Colonic mucosa (tissue), 4 donors: ENCODE results near the gene LYPD6B. TPM values are rescaled to one million over a fixed set of nuclear protein-coding genes. Genes with fewer than 3 reads are reported as not detected.

Experiments used
- DNase-seq: peaks from one replicate; pipeline ENCODE4 v3.0.0-alpha.2; 2020
- H3K27ac ChIP-seq: fragments of 200-600 bp; one replicate; pipeline ENCODE4 v1.8.0; 2021
- H3K27me3 ChIP-seq: fragments of 200-600 bp; one replicate; pipeline ENCODE4 v1.8.0; 2021
- H3K36me3 ChIP-seq: fragments of 200-600 bp; one replicate; pipeline ENCODE4 v1.8.0; 2021
- H3K4me1 ChIP-seq: fragments of 200-600 bp; one replicate; pipeline ENCODE4 v1.8.0; 2021; ENCODE audit warnings: mild to moderate bottlenecking
- H3K4me3 ChIP-seq: fragments of 200-600 bp; one replicate; pipeline ENCODE4 v1.8.0; 2021
- H3K9ac ChIP-seq, 2 donors: one replicate each; pipeline ENCODE4 v1.7.0; 2013; ENCODE audit warnings: control low read depth in 2 of 2, low read depth in 2 of 2, low read length in 2 of 2
- H3K9me3 ChIP-seq: fragments of 200-600 bp; one replicate; pipeline ENCODE4 v1.8.0; 2021
- CTCF ChIP-seq: fragments of 200-600 bp; IDR thresholded peaks from one replicate; pipeline ENCODE4 v1.8.0; 2022; ENCODE audit warnings: antibody characterized with exemption, mild to moderate bottlenecking
- intact Hi-C: fragments of 100-400 bp; cut with DNase I; formaldehyde crosslinking; loops from one replicate; pipeline ENCODE4 v1.14.1; 2022
- total RNA-seq, 2 donors: library from RNA; stranded (reverse); fragmentation: NEBNext Ultra II Directional in 1 of 2; extraction: Animal tissue kit (Norgen Biotek cat#: 25700) in 1 of 2; gene quantifications; one replicate each; pipeline ENCODE4 v1.2.1, GENCODE V29; 2021
- donor health status: healthy.
- donor health status: DM: no; HTN: no; CAD: no.
- donor health status: DM: no; HTN: no; CAD: no.

LYPD6B gene
- total RNA-seq, 2 donors from 2014 or later, result 2.6 to 3.4 TPM

GRCh38 chr2:149005471-149006077 lies 32.9 kb upstream of the LYPD6B start:
- Histone ChIP-seq H3K27ac (no peak overlapping the region), H3K9ac (no peak overlapping the region), H3K4me1 (no peaks in the 10 kb centered on the region), H3K27me3 (no peaks in the 10 kb centered on the region), H3K9me3 (no peaks in the 10 kb centered on the region), H3K4me3 (no peak overlapping the region), H3K36me3 (no peaks in the 10 kb centered on the region)
- DNase-seq, result no peak
- intact Hi-C loops, result no loop called here
- no peak for TF ChIP-seq CTCF

GRCh38 chr2:149006883-149007543 lies 31.5 kb upstream of the LYPD6B start:
- no peaks in the 10 kb centered on the region for H3K36me3 ChIP-seq
- H3K4me1 ChIP-seq, result no peaks in the 10 kb centered on the region
- H3K9ac ChIP-seq, result no peak overlapping the region
- intact Hi-C loops, result no loop called here
- DNase-seq, result no peak
- no peak for TF ChIP-seq CTCF
- H3K9me3 ChIP-seq, result no peaks in the 10 kb centered on the region
- H3K27me3 ChIP-seq, result no peaks in the 10 kb centered on the region
- H3K27ac ChIP-seq, result no peak overlapping the region
- H3K4me3 ChIP-seq, result no peak overlapping the region

GRCh38 chr2:149008381-149008780 lies 30.1 kb upstream of the LYPD6B start:
- Histone ChIP-seq H3K9me3 (no peaks in the 10 kb centered on the region), H3K4me3 (no peak overlapping the region), H3K4me1 (no peaks in the 10 kb centered on the region), H3K27me3 (no peaks in the 10 kb centered on the region), H3K9ac (no peak overlapping the region), H3K27ac (no peak overlapping the region), H3K36me3 (no peaks in the 10 kb centered on the region)
- intact Hi-C loops, result no loop called here
- DNase-seq, result no peak
- no peak for TF ChIP-seq CTCF

GRCh38 chr2:149009576-149010461 lies 28.7 kb upstream of the LYPD6B start:
- intact Hi-C loops, result no loop called here
- no peak overlapping the region for H3K27ac ChIP-seq
- DNase-seq, result no peak
- no peak overlapping the region for H3K9ac ChIP-seq
- H3K9me3 ChIP-seq, result no peaks in the 10 kb centered on the region
- no peak for TF ChIP-seq CTCF
- H3K4me1 ChIP-seq, result no peaks in the 10 kb centered on the region
- no peaks in the 10 kb centered on the region for H3K27me3 ChIP-seq
- no peak overlapping the region for H3K4me3 ChIP-seq
- H3K36me3 ChIP-seq, result no peaks in the 10 kb centered on the region

DNA sequence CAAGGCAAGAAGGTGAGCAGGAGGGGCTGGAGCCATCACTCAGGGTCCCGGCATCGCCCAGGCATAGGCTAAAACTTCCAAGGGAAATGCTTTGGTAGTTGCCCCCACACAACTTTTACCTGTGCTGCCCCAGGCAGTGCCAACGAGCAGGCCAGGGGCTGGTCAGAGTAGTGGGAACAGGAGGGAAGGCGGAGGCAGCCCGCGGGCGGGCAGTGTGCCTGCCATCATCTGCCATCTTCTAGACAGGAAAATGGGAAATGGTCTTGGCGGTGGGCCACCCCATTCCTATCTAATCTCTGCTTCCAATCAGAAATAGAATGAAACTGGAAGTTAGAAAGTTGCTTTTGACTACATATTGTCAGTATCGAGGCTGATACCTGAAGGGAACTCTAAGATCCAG lies 26.0 kb upstream of the LYPD6B start:
- H3K9ac ChIP-seq, result no peak overlapping the region
- no peak for DNase-seq
- intact Hi-C loops, result no loop called here

More for the DNA sequence above, 26.0 kb upstream of the LYPD6B start:
- no peaks in the 10 kb centered on the region for H3K36me3 ChIP-seq
- no peaks in the 10 kb centered on the region for H3K27me3 ChIP-seq
- no peak overlapping the region for H3K4me3 ChIP-seq
- H3K27ac ChIP-seq, result no peak overlapping the region
- no peaks in the 10 kb centered on the region for H3K4me1 ChIP-seq
- H3K9me3 ChIP-seq, result no peaks in the 10 kb centered on the region
- TF ChIP-seq CTCF, result no peak
